Measurements from ENCODE around the gene NFS1. TPM values are rescaled to one million over a fixed set of nuclear protein-coding genes. Genes with fewer than 3 reads are reported as not detected.
"Not testable (repeated sequence)": the region's sequence is repeated elsewhere in the genome, so short reads cannot be mapped to it uniquely, and the experiment has no call there.

The NFS1 gene
- polyA plus RNA-seq, 1 of the 3 experiments (the other 2 are of a cell fraction): 75.6 TPM

DNA sequence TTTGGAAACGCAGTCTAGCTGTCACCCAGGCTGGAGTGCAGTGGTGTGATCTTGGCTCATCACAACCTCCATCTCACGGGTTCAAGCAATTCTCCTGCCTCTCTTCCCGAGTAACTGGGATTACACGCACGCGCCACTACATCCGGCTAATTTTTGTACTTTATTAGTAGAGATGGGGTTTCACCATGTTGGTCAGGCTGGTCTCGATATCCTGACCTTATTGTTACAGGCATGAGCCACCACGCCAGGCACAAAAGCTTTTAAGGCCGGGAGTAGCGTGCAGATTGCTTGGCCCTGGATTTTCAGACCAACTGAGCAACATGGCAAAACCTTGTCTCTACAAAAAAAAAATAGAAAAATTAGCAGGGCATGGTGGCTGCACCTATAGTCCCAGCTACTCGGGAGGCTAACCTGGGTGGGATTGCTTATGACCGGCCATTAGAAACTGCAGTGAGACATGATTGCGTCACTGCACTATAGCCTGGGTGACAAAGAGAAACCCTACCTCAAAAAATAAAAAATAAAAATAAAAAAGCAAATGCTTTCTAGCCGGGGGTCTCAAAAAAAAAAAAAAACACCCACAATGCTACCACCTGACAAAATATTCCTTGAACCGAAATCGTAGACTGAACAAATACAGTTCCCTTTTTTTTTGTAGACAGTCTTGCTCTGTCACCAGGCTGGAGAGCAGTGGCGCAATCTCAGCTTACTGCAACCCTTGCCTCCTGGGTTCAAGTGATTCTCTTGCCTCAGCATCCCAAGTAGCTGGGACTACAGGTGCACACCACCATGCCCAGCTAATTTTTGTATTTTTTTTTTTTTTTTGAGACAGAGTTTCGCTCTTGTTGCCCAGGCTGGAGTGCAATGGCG is 27.9 kb upstream of the NFS1 start:
- Histone ChIP-seq H3K9ac (no peak overlapping the region), H3F3A (replicated peaks; ENCODE audit: insufficient read depth) (peaks cover 41% of the 10 kb centered on the region), H3K36me3 (replicated peaks in 1 of 2; ENCODE audit: control insufficient read depth in 1 of 2, insufficient read depth in 2 of 2, low read length in 1 of 2) (peaks cover 84 to 94% of the 10 kb centered on the region in 2 experiments), H3K4me2 (no peak overlapping the region), H2AFZ (ENCODE audit: low read depth) (no peak overlapping the region), H4K20me1 (ENCODE audit: insufficient read depth) (peaks cover 98% of the 10 kb centered on the region), H3K9me3 (no peaks in the 10 kb centered on the region), H3K4me1 (ENCODE audit: control insufficient read depth in 1 of 2, insufficient read depth in 2 of 2, low read depth in 1 of 2, low read length in 1 of 2) (peaks cover 2 to 9% of the 10 kb centered on the region in 2 experiments; a peak in 1 of 4 replicates), H3K9me2 (no peaks in the 10 kb centered on the region), H3K4me3 (ENCODE audit: low read depth in 2 of 2, low read length in 1 of 2) (no peak overlapping the region), H3K27ac (ENCODE audit: low read depth in 2 of 2, low read length in 1 of 2) (no peak overlapping the region), H3K79me2 (ENCODE audit: insufficient read depth) (peaks cover 99% of the 10 kb centered on the region), H3K27me3 (ENCODE audit: insufficient read depth) (no peaks in the 10 kb centered on the region)
- POLR2A ChIA-PET: interaction anchor here (0.7 kb wide), 1 partner anchor 15 kb away, joined by 3 read pairs; no protein-coding TSS in a partner anchor
- TF ChIP-seq POLR2AphosphoS5 (IDR thresholded peaks at IDR 0.05; ENCODE audit: low read depth, low read length) (no peak), MXI1 (IDR thresholded peaks at IDR 0.05; ENCODE audit: low read depth, low read length) (no peak), EZH2phosphoT487 (IDR thresholded peaks at IDR 0.05; ENCODE audit: borderline replicate concordance, low read depth) (no peak), SMC3 (IDR thresholded peaks at IDR 0.05; ENCODE audit: low read depth, low read length) (no peak), FOSL2 (IDR thresholded peaks at IDR 0.05; ENCODE audit: borderline replicate concordance, low read depth) (no peak), FOXM1 (IDR thresholded peaks at IDR 0.05; ENCODE audit: low read depth) (no peak)
- CTCF ChIA-PET: no interaction called here
- WGBS (ENCODE audit: low lambda C conversion rate): 96% methylated on average over 20 of the region's 20 CpGs
- no peak for DNase-seq

GRCh38 chr20:35724321-35725230 is 25.4 kb upstream of the NFS1 start:
- CTCF ChIA-PET: interaction anchor here (2.6 kb wide), 1 partner anchor 15 kb away, joined by 6 read pairs; no protein-coding TSS in a partner anchor
- no peak overlapping the region for H2AFZ ChIP-seq (ENCODE audit: low read depth)
- no peaks in the 10 kb centered on the region for H3K9me2 ChIP-seq
- H3K9ac ChIP-seq: no peak overlapping the region
- TF ChIP-seq EP300 (IDR thresholded peaks at IDR 0.05; ENCODE audit: borderline replicate concordance in 1 of 2, low read depth in 1 of 2, low read length in 1 of 2) (no peak), POLR2AphosphoS5 (IDR thresholded peaks at IDR 0.05; ENCODE audit: low read depth, low read length) (peak; percentile 7; the same call in 1 of the 2 replicates), TEAD4 (IDR thresholded peaks at IDR 0.05; ENCODE audit: borderline replicate concordance, insufficient read depth) (no peak)
- POLR2A ChIA-PET: interaction anchor here (1.7 kb wide), 1 partner anchor 18 kb away, joined by 3 read pairs; the partner anchor contains the start of gene RBM39
- 91% methylated on average over 13 of the region's 13 CpGs for WGBS (ENCODE audit: low lambda C conversion rate)
- H3F3A ChIP-seq (replicated peaks; ENCODE audit: insufficient read depth): peaks cover 46% of the 10 kb centered on the region
- H3K36me3 ChIP-seq (replicated peaks in 1 of 2; ENCODE audit: control insufficient read depth in 1 of 2, insufficient read depth in 2 of 2, low read length in 1 of 2): peaks cover 82 to 94% of the 10 kb centered on the region in 2 experiments
- no peaks in the 10 kb centered on the region for H3K4me1 ChIP-seq (ENCODE audit: control insufficient read depth in 1 of 2, insufficient read depth in 2 of 2, low read depth in 1 of 2, low read length in 1 of 2)
- H3K4me2 ChIP-seq: no peak overlapping the region
- no peaks in the 10 kb centered on the region for H3K9me3 ChIP-seq
- H3K27me3 ChIP-seq (ENCODE audit: insufficient read depth): no peaks in the 10 kb centered on the region
- no peak overlapping the region for H3K27ac ChIP-seq (ENCODE audit: low read depth in 2 of 2, low read length in 1 of 2)
- peaks cover 99% of the 10 kb centered on the region for H3K79me2 ChIP-seq (ENCODE audit: insufficient read depth)
- no peak for DNase-seq
- no peak overlapping the region for H3K4me3 ChIP-seq (ENCODE audit: low read depth in 2 of 2, low read length in 1 of 2)
- peaks cover 98% of the 10 kb centered on the region for H4K20me1 ChIP-seq (ENCODE audit: insufficient read depth)

- ChIA-PET CTCF (interaction anchor here (2.6 kb wide), 1 partner anchor 16 kb away, joined by 6 read pairs; no protein-coding TSS in a partner anchor), POLR2A (interaction anchor here (1.7 kb wide), 1 partner anchor 18 kb away, joined by 3 read pairs; the partner anchor contains the start of gene RBM39)
- H3K36me3 ChIP-seq (replicated peaks in 1 of 2; ENCODE audit: control insufficient read depth in 1 of 2, insufficient read depth in 2 of 2, low read length in 1 of 2): peaks cover 80 to 92% of the 10 kb centered on the region in 2 experiments
Measured at GRCh38 chr20:35723652-35724320, 24.6 kb upstream of the NFS1 start.

GRCh38 chr20:35723275-35723639 is 24.1 kb upstream of the NFS1 start:
- POLR2A ChIA-PET: interaction anchor here (1.7 kb wide), 1 partner anchor 19 kb away, joined by 3 read pairs; the partner anchor contains the start of gene RBM39
- not testable (repeated sequence) for H3K4me2 ChIP-seq; H3K9me3 ChIP-seq; H3K4me3 ChIP-seq (ENCODE audit: low read depth in 2 of 2, low read length in 1 of 2); H3K9ac ChIP-seq; H3K9me2 ChIP-seq; H3K4me1 ChIP-seq (ENCODE audit: control insufficient read depth in 1 of 2, insufficient read depth in 2 of 2, low read depth in 1 of 2, low read length in 1 of 2); H2AFZ ChIP-seq (ENCODE audit: low read depth); H3K27me3 ChIP-seq (ENCODE audit: insufficient read depth); DNase-seq; H3K27ac ChIP-seq (ENCODE audit: low read depth in 2 of 2, low read length in 1 of 2)
- Histone ChIP-seq H3K79me2 (ENCODE audit: insufficient read depth) (peaks cover 99% of the 10 kb centered on the region), H4K20me1 (ENCODE audit: insufficient read depth) (peaks cover 98% of the 10 kb centered on the region), H3F3A (replicated peaks; ENCODE audit: insufficient read depth) (peaks cover 56% of the 10 kb centered on the region), H3K36me3 (replicated peaks in 1 of 2; ENCODE audit: control insufficient read depth in 1 of 2, insufficient read depth in 2 of 2, low read length in 1 of 2) (peaks cover 82 to 92% of the 10 kb centered on the region in 2 experiments)
- 97% methylated on average over 3 of the region's 4 CpGs for WGBS (ENCODE audit: low lambda C conversion rate)
- CTCF ChIA-PET: interaction anchor here (2.6 kb wide), 1 partner anchor 16 kb away, joined by 6 read pairs; no protein-coding TSS in a partner anchor

More at GRCh38 chr20:35723652-35724320, 24.6 kb upstream of the NFS1 start:
- Histone ChIP-seq H3F3A (replicated peaks; ENCODE audit: insufficient read depth) (peaks cover 54% of the 10 kb centered on the region), H3K79me2 (ENCODE audit: insufficient read depth) (peaks cover 99% of the 10 kb centered on the region), H4K20me1 (ENCODE audit: insufficient read depth) (peaks cover 98% of the 10 kb centered on the region)
- DNase-seq; H3K9ac ChIP-seq; H3K4me3 ChIP-seq (ENCODE audit: low read depth in 2 of 2, low read length in 1 of 2); H3K9me3 ChIP-seq; H3K4me1 ChIP-seq (ENCODE audit: control insufficient read depth in 1 of 2, insufficient read depth in 2 of 2, low read depth in 1 of 2, low read length in 1 of 2); H3K9me2 ChIP-seq; H3K4me2 ChIP-seq; H3K27me3 ChIP-seq (ENCODE audit: insufficient read depth); H3K27ac ChIP-seq (ENCODE audit: low read depth in 2 of 2, low read length in 1 of 2); H2AFZ ChIP-seq (ENCODE audit: low read depth): not testable (repeated sequence)
- 94% methylated on average over 12 of the region's 12 CpGs for WGBS (ENCODE audit: low lambda C conversion rate)
